ENCODE results near the gene HDAC6.
"Not testable (repeated sequence)": the region's sequence is repeated elsewhere in the genome, so short reads cannot be mapped to it uniquely, and the experiment has no call there.

- TF ChIP-seq REST (IDR thresholded peaks at IDR 0.05; ENCODE audit: borderline replicate concordance); CTCF (IDR thresholded peaks at IDR 0.05; ENCODE audit: poor library complexity, severe bottlenecking); RAD21 (conservative IDR thresholded peaks at IDR 0.05); POLR2AphosphoS5 (IDR thresholded peaks at IDR 0.05); EP300 (conservative IDR thresholded peaks at IDR 0.05; ENCODE audit: poor library complexity, severe bottlenecking); SMC3 (conservative IDR thresholded peaks at IDR 0.05; ENCODE audit: poor library complexity); MXI1 (conservative IDR thresholded peaks at IDR 0.05; ENCODE audit: poor library complexity, severe bottlenecking): not testable (repeated sequence)
Observed at GRCh38 chrX:48819394-48819793, 17.5 kb downstream of the HDAC6 start.

Data from neural cell (in vitro differentiated cells).